IMR-90 (cell line): ENCODE results near the gene ISG15. TPM values are rescaled to one million over a fixed set of nuclear protein-coding genes. Genes with fewer than 3 reads are reported as not detected.

ENCODE experiments used
- ATAC-seq: fragments of 200-7000 bp; cut with Tn5 transposase; 2 replicates; pipeline ENCODE4 v1.9.1; 2020; ENCODE audit warnings: low read depth, mild to moderate bottlenecking, moderate library complexity
- BruUV-seq: library from RNA; stranded (reverse); fragments of 400-500 nt; replicated peaks from 2 replicates; lab custom pipeline; 2021; lab: Mats Ljungman, UMichigan
- CTCF ChIA-PET: fragments of 300-600 bp; formaldehyde crosslinking; extraction: SDS; loops from one replicate; lab custom pipeline; 2021; ENCODE audit warnings: antibody characterized with exemption; lab: Yijun Ruan, JAX
- POLR2A ChIA-PET: fragments of 300-600 bp; sonication (Branson Sonifier 250); formaldehyde crosslinking; loops from one replicate; lab custom pipeline; 2022; ENCODE audit warnings: antibody characterized with exemption; ENCODE audit not compliant: unreplicated experiment; lab: Charles Lee
- DNase-seq: peaks from one replicate; pipeline ENCODE4 v3.0.0; 2013
- H2AFZ ChIP-seq: replicated peaks from 2 replicates; pipeline ENCODE3; 2013; ENCODE audit warnings: low read length, mild to moderate bottlenecking; ENCODE audit not compliant: poor library complexity
- H2AK5ac ChIP-seq: 2 replicates; pipeline ENCODE4 v1.6.1; 2013; ENCODE audit warnings: low read depth, low read length, inconsistent platforms
- H2AK9ac ChIP-seq: replicated peaks from 2 replicates; pipeline ENCODE3; 2013; ENCODE audit warnings: mild to moderate bottlenecking, low read depth, low read length, moderate library complexity; ENCODE audit not compliant: poor library complexity
- H2BK120ac ChIP-seq: 2 replicates; pipeline ENCODE4 v1.6.1; 2013; ENCODE audit warnings: low read depth, low read length, inconsistent platforms
- H2BK15ac ChIP-seq: 3 replicates; pipeline ENCODE4 v1.6.1; 2013; ENCODE audit warnings: low read depth, low read length, inconsistent platforms
- H2BK20ac ChIP-seq: 2 replicates; pipeline ENCODE4 v1.6.1; 2013; ENCODE audit warnings: low read depth, mild to moderate bottlenecking, inconsistent platforms, low read length, moderate library complexity
- H2BK5ac ChIP-seq: 2 replicates; pipeline ENCODE4 v1.6.1; 2013; ENCODE audit warnings: mild to moderate bottlenecking, low read depth, low read length, inconsistent platforms; ENCODE audit not compliant: poor library complexity, severe bottlenecking
- H3K14ac ChIP-seq: replicated peaks from 2 replicates; pipeline ENCODE4 v1.6.1; 2013; ENCODE audit warnings: low read depth, low read length, inconsistent platforms
- H3K18ac ChIP-seq: 2 replicates; pipeline ENCODE4 v1.6.1; 2013; ENCODE audit warnings: low read depth, low read length, control low read depth
- H3K23ac ChIP-seq: 2 replicates; pipeline ENCODE4 v1.6.1; 2013; ENCODE audit warnings: low read depth, low read length, inconsistent platforms
- H3K27ac ChIP-seq: 2 replicates; pipeline ENCODE4 v1.5.1; 2013; ENCODE audit warnings: mild to moderate bottlenecking, control low read depth, low read length; ENCODE audit not compliant: insufficient read depth
- H3K27me3 ChIP-seq: 2 replicates; pipeline ENCODE4 v1.6.1; 2013; ENCODE audit warnings: low read length; ENCODE audit not compliant: control insufficient read depth, insufficient read depth
- H3K36me3 ChIP-seq: 2 replicates; pipeline ENCODE4 v1.6.1; 2013; ENCODE audit warnings: low read length, mixed read lengths; ENCODE audit not compliant: control insufficient read depth, insufficient read depth
- H3K4ac ChIP-seq: 2 replicates; pipeline ENCODE4 v1.6.1; 2013; ENCODE audit warnings: low read depth, low read length, inconsistent platforms
- H3K4me1 ChIP-seq: 2 replicates; pipeline ENCODE4 v1.6.1; 2013; ENCODE audit warnings: low read length, mixed read lengths; ENCODE audit not compliant: control insufficient read depth, insufficient read depth
- H3K4me2 ChIP-seq: 2 replicates; pipeline ENCODE4 v1.6.1; 2013; ENCODE audit warnings: low read depth, mild to moderate bottlenecking, control low read depth, low read length, moderate library complexity
- H3K4me3 ChIP-seq: 2 replicates; pipeline ENCODE4 v1.5.1; 2013; ENCODE audit warnings: low read depth, mild to moderate bottlenecking, control low read depth, low read length, moderate library complexity; ENCODE audit not compliant: insufficient read depth
- H3K56ac ChIP-seq: 2 replicates; pipeline ENCODE4 v1.6.1; 2013; ENCODE audit warnings: low read length, inconsistent platforms; ENCODE audit not compliant: insufficient read depth; ENCODE audit errors: extremely low read depth
- H3K79me1 ChIP-seq, 2 experiments: 2 replicates each; pipeline ENCODE4 v1.6.1; 2013; ENCODE audit warnings: low read length in 2 of 2, inconsistent platforms in 1 of 2, low read depth in 1 of 2
- H3K9ac ChIP-seq: 2 replicates; pipeline ENCODE4 v1.6.1; 2013; ENCODE audit warnings: low read depth, low read length, control low read depth
- H3K9me1 ChIP-seq: 2 replicates; pipeline ENCODE4 v1.6.1; 2013; ENCODE audit warnings: low read length, inconsistent platforms; ENCODE audit not compliant: insufficient read depth
- H3K9me3 ChIP-seq: 2 replicates; pipeline ENCODE4 v1.6.1; 2013; ENCODE audit warnings: low read length; ENCODE audit not compliant: control insufficient read depth, insufficient read depth
- H4K20me1 ChIP-seq: 2 replicates; pipeline ENCODE4 v1.6.1; 2013; ENCODE audit warnings: low read length, inconsistent platforms; ENCODE audit not compliant: insufficient read depth
- H4K5ac ChIP-seq: 2 replicates; pipeline ENCODE4 v1.6.1; 2013; ENCODE audit warnings: mild to moderate bottlenecking, low read depth, low read length, control low read depth
- H4K8ac ChIP-seq, 2 experiments: 2 replicates each; pipeline ENCODE4 v1.6.1; 2013; ENCODE audit warnings: low read depth in 2 of 2, low read length in 2 of 2, control low read depth in 1 of 2, inconsistent platforms in 1 of 2
- H4K91ac ChIP-seq: 2 replicates; pipeline ENCODE4 v1.6.1; 2013; ENCODE audit warnings: low read depth, low read length, inconsistent platforms; ENCODE audit not compliant: insufficient read depth
- BHLHE40 ChIP-seq: fragments of 150-350 bp; IDR thresholded peaks from 2 replicates; pipeline ENCODE4 v1.6.1; 2016; ENCODE audit warnings: mild to moderate bottlenecking, low read depth, low read length
- CHD1 ChIP-seq: IDR thresholded peaks from 2 replicates; pipeline ENCODE4 v1.6.1; 2012; ENCODE audit warnings: low read depth, low read length, improper control_type of control experiment
- CTCF ChIP-seq: conservative IDR thresholded peaks from 2 replicates; pipeline ENCODE4 v1.5.1; 2012; ENCODE audit warnings: mild to moderate bottlenecking, low read depth, low read length, improper control_type of control experiment
- FOS ChIP-seq: fragments of 150-350 bp; IDR thresholded peaks from 2 replicates; pipeline ENCODE4 v1.6.1; 2016; ENCODE audit warnings: low read depth, low read length
- MAFK ChIP-seq: IDR thresholded peaks from 2 replicates; pipeline ENCODE4 v1.6.1; 2012; ENCODE audit warnings: low read depth, low read length, improper control_type of control experiment
- MAZ ChIP-seq: IDR thresholded peaks from 2 replicates; pipeline ENCODE4 v1.6.1; 2012; ENCODE audit warnings: low read depth, mild to moderate bottlenecking, low read length, improper control_type of control experiment, moderate library complexity, borderline replicate concordance
- MXI1 ChIP-seq: IDR thresholded peaks from 2 replicates; pipeline ENCODE4 v1.6.1; 2012; ENCODE audit warnings: low read depth, mild to moderate bottlenecking, low read length, moderate library complexity, borderline replicate concordance
- NFE2L2 ChIP-seq: fragments of 150-350 bp; IDR thresholded peaks from 2 replicates; pipeline ENCODE4 v1.6.1; 2016; ENCODE audit warnings: low read depth, mild to moderate bottlenecking, low read length
- POLR2A ChIP-seq: IDR thresholded peaks from 2 replicates; pipeline ENCODE4 v1.6.1; 2012; ENCODE audit warnings: mild to moderate bottlenecking, low read depth, low read length
- RAD21 ChIP-seq: IDR thresholded peaks from 2 replicates; pipeline ENCODE4 v1.6.1; 2012; ENCODE audit warnings: low read length, improper control_type of control experiment
- RCOR1 ChIP-seq: IDR thresholded peaks from 2 replicates; pipeline ENCODE4 v1.6.1; 2012; ENCODE audit warnings: mild to moderate bottlenecking, low read length, improper control_type of control experiment; ENCODE audit not compliant: insufficient replicate concordance
- RFX5 ChIP-seq: IDR thresholded peaks from 2 replicates; pipeline ENCODE4 v1.8.0; 2012; ENCODE audit warnings: low read depth, mild to moderate bottlenecking, low read length, moderate library complexity
- SMC3 ChIP-seq: fragments of 150-350 bp; IDR thresholded peaks from 2 replicates; pipeline ENCODE4 v1.6.1; 2016; ENCODE audit warnings: low read depth, mild to moderate bottlenecking, antibody characterized with exemption, low read length, moderate library complexity
- WGBS, 2 experiments: methylation state at CpG; one replicate each; pipeline versions ENCODE4 v1.1.5 to v1.1.7; 2013; ENCODE audit warnings: missing lambda C conversion rate in 2 of 2; ENCODE audit not compliant: insufficient read length in 1 of 2; ENCODE audit errors: extremely low coverage in 2 of 2; 5-methylcytosine and 5-hydroxymethylcytosine counted together
- dilution Hi-C: fragments of 300-500 bp; cut with HindIII; formaldehyde crosslinking; loops from one replicate; pipeline ENCODE4 v1.14.3; 2018; ENCODE audit warnings: low sequenced_read_pairs; ENCODE audit not compliant: unreplicated experiment
- in situ Hi-C: fragments of 300-500 bp; cut with MboI; formaldehyde crosslinking; loops from 3 replicates; pipeline ENCODE4 v1.14.3; 2019; ENCODE audit warnings: low sequenced_read_pairs, inconsistent platforms, mixed read lengths
- intact Hi-C: fragments of 100-400 bp; cut with micrococcal nuclease; formaldehyde crosslinking; loops from 2 replicates; pipeline ENCODE4 v1.10.0; 2022
- polyA plus RNA-seq, 3 experiments: library from polyadenylated mRNA; depleted of rRNA; stranded (reverse); fragments of >200 nt; gene quantifications; 2 replicates each; pipeline ENCODE4 v1.2.3, GENCODE V29; 2012; ENCODE audit warnings: low replicate concordance in 1 of 3
- total RNA-seq: library from RNA; depleted of rRNA; stranded (reverse); fragments of >200 nt; gene quantifications from 2 replicates; pipeline ENCODE4 v1.2.3, GENCODE V29; 2012
- TF ChIP-seq, protein P1 (sequence below): fragments of 150-350 bp; IDR thresholded peaks from 2 replicates; pipeline ENCODE4 v1.6.1; 2017; ENCODE audit warnings: mild to moderate bottlenecking, antibody characterized with exemption, low read length, low read depth
- TF ChIP-seq, protein P2 (sequence below): fragments of 150-350 bp; IDR thresholded peaks from 2 replicates; pipeline ENCODE4 v1.6.1; 2016; ENCODE audit warnings: low read depth, mild to moderate bottlenecking, low read length, moderate library complexity, borderline replicate concordance

The ISG15 gene
- total and polyA plus RNA-seq, 2 of the 4 experiments (the other 2 are of a cell fraction), result 99.1 to 105 TPM

GRCh38 chr1:972726-973458, 40.4 kb upstream of the ISG15 start:
- ATAC-seq, result no peak
- BruUV-seq, result no TSS peak
- intact Hi-C loops, result no loop called here
- TF ChIP-seq MAFK, result no peak
- TF ChIP-seq RCOR1, result no peak
- TF ChIP-seq, protein P1, sequence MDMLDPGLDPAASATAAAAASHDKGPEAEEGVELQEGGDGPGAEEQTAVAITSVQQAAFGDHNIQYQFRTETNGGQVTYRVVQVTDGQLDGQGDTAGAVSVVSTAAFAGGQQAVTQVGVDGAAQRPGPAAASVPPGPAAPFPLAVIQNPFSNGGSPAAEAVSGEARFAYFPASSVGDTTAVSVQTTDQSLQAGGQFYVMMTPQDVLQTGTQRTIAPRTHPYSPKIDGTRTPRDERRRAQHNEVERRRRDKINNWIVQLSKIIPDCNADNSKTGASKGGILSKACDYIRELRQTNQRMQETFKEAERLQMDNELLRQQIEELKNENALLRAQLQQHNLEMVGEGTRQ, result no peak
- no peak for TF ChIP-seq FOS
- TF ChIP-seq SMC3, result no peak
- no peak for TF ChIP-seq MXI1
- TF ChIP-seq MAZ, result no peak
- TF ChIP-seq CTCF, result no peak
- TF ChIP-seq BHLHE40, result no peak
- TF ChIP-seq POLR2A, result no peak
- no peak for TF ChIP-seq RAD21
- no peak for TF ChIP-seq RFX5
- TF ChIP-seq CHD1, result no peak
- TF ChIP-seq, protein P2, sequence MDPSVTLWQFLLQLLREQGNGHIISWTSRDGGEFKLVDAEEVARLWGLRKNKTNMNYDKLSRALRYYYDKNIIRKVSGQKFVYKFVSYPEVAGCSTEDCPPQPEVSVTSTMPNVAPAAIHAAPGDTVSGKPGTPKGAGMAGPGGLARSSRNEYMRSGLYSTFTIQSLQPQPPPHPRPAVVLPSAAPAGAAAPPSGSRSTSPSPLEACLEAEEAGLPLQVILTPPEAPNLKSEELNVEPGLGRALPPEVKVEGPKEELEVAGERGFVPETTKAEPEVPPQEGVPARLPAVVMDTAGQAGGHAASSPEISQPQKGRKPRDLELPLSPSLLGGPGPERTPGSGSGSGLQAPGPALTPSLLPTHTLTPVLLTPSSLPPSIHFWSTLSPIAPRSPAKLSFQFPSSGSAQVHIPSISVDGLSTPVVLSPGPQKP, result no peak
- TF ChIP-seq NFE2L2, result no peak

More at GRCh38 chr1:972726-973458, 40.4 kb upstream of the ISG15 start:
- H3K27ac ChIP-seq, result no peak overlapping the region
- no peak overlapping the region for H3K23ac ChIP-seq
- no peak overlapping the region for H3K4ac ChIP-seq
- no peak for DNase-seq
- 0 out of 2 replicates have a peak, but pooled peaks cover 2% of the 10 kb centered on the region for H3K4me1 ChIP-seq
- H2AK5ac ChIP-seq, result no peak overlapping the region
- peaks cover 6% of the 10 kb centered on the region; the same call in 1 of the 2 replicates for H3K9me1 ChIP-seq
- no peak overlapping the region for H3K18ac ChIP-seq
- H2AK9ac ChIP-seq, result no peak overlapping the region
- in situ Hi-C loops (no loop called here), dilution Hi-C loops (no loop called here)
- no peak overlapping the region for H2BK120ac ChIP-seq
- no peaks in the 10 kb centered on the region; the same call in 1 of the 2 replicates for H4K20me1 ChIP-seq
- ChIA-PET CTCF (no interaction called here), POLR2A (no interaction called here)
- no peaks in the 10 kb centered on the region for H3K36me3 ChIP-seq
- no peak overlapping the region for H4K91ac ChIP-seq
- H3K4me2 ChIP-seq, result no peak overlapping the region
- no peak overlapping the region for H3K14ac ChIP-seq
- no peaks in the 10 kb centered on the region for H3K9me3 ChIP-seq
- 89% methylated on average over 10 of the region's 28 CpGs; no CpG with 5 or more reads in 1 of the 2 experiments for WGBS, 2 experiments
- H2BK5ac ChIP-seq, result no peak overlapping the region
- H2BK15ac ChIP-seq, result no peak overlapping the region
- no peaks in the 10 kb centered on the region for H3K79me1 ChIP-seq
- H3K9ac ChIP-seq, result no peak overlapping the region
- H4K5ac ChIP-seq, result no peak overlapping the region
- H3K4me3 ChIP-seq, result no peak overlapping the region
- H3K27me3 ChIP-seq, result peaks cover 5% of the 10 kb centered on the region; the same call in 1 of the 2 replicates
- no peak overlapping the region for H3K56ac ChIP-seq
- H2BK20ac ChIP-seq, result no peak overlapping the region
- no peak overlapping the region for H2AFZ ChIP-seq
- no peak overlapping the region for H4K8ac ChIP-seq
